Thymus (tissue), 11 donors: Measurements from ENCODE around the gene MTRF1. TPM values are rescaled to one million over a fixed set of nuclear protein-coding genes. Genes with fewer than 3 reads are reported as not detected.

Experiments
- DNase-seq, 9 donors: peaks; one replicate each; pipeline ENCODE4 v3.0.0-alpha.2; 2013; ENCODE audit warnings: low spot score in 9 of 9, low read depth in 6 of 9, missing footprints in 1 of 9
- H3K27ac ChIP-seq, 2 donors: one replicate each; pipeline ENCODE4 v1.5.1; 2013; ENCODE audit warnings: control low read depth in 1 of 2, low read depth in 1 of 2, low read length in 1 of 2, mild to moderate bottlenecking in 1 of 2, moderate library complexity in 1 of 2
- H3K27me3 ChIP-seq, 2 donors: one replicate each; pipeline ENCODE4 v1.5.1; 2013; ENCODE audit warnings: low read length in 1 of 2; ENCODE audit not compliant: control insufficient read depth in 2 of 2, insufficient read depth in 1 of 2
- H3K36me3 ChIP-seq, 2 donors: one replicate each; pipeline ENCODE4 v1.5.1; 2013; ENCODE audit warnings: low read length in 1 of 2, mild to moderate bottlenecking in 1 of 2, moderate library complexity in 1 of 2; ENCODE audit not compliant: control insufficient read depth in 2 of 2, insufficient read depth in 2 of 2
- H3K4me1 ChIP-seq, 2 donors: one replicate each; pipeline ENCODE4 v1.5.1; 2013; ENCODE audit warnings: low read length in 2 of 2; ENCODE audit not compliant: control insufficient read depth in 2 of 2, insufficient read depth in 2 of 2
- H3K4me3 ChIP-seq, 2 donors: one replicate each; pipeline ENCODE4 v1.5.1; 2013; ENCODE audit warnings: low read length in 2 of 2, control low read depth in 1 of 2, mild to moderate bottlenecking in 1 of 2
- H3K9me3 ChIP-seq, 2 donors: one replicate each; pipeline ENCODE4 v1.5.1; 2013; ENCODE audit warnings: low read length in 1 of 2, mild to moderate bottlenecking in 1 of 2; ENCODE audit not compliant: control insufficient read depth in 2 of 2, insufficient read depth in 1 of 2
- WGBS: extraction: QIAGEN DNeasy Blood & Tissue Kit; methylation state at CpG from one replicate; pipeline ENCODE4 v1.1.7; 2013; 5-methylcytosine and 5-hydroxymethylcytosine counted together
- polyA plus RNA-seq: library from polyadenylated mRNA; stranded (reverse); fragments of 200-250 nt; gene quantifications from one replicate; pipeline ENCODE4 v1.2.3, GENCODE V29; 2013
- total RNA-seq: library from RNA; stranded (reverse); fragments of 120-200 nt; gene quantifications from one replicate; pipeline ENCODE4 v1.2.4, GENCODE V29; 2013
- donor health status: healthy.

MTRF1 gene
- total and polyA plus RNA-seq, 2 donors, result 16.3 to 24.5 TPM

GRCh38 chr13:41267106-41267505 lies 3.7 kb upstream of the MTRF1 start:
- H3K27me3 ChIP-seq, result no peaks in the 10 kb centered on the region
- peaks cover 0 to 9% of the 10 kb centered on the region in 2 donors for H3K4me1 ChIP-seq
- H3K4me3 ChIP-seq, result no peak overlapping the region
- H3K36me3 ChIP-seq, result no peaks in the 10 kb centered on the region
- DNase-seq, result no peak
- H3K9me3 ChIP-seq, result peaks cover 2 to 19% of the 10 kb centered on the region in 2 donors
- H3K27ac ChIP-seq, result no peak overlapping the region

- DNase-seq, result no peak
- H3K36me3 ChIP-seq, result peaks cover 11 to 26% of the 10 kb centered on the region in 2 donors
- peaks cover 0 to 3% of the 10 kb centered on the region in 2 donors for H3K4me1 ChIP-seq
- H3K27me3 ChIP-seq, result no peaks in the 10 kb centered on the region
- no peaks in the 10 kb centered on the region for H3K9me3 ChIP-seq
- no peak overlapping the region for H3K4me3 ChIP-seq
- WGBS, result 98% methylated on average over 6 of the region's 6 CpGs
- no peak overlapping the region for H3K27ac ChIP-seq
These were observed 3.4 kb downstream of the MTRF1 start for GRCh38 chr13:41259875-41260501.

GRCh38 chr13:41257535-41257934 lies 5.8 kb downstream of the MTRF1 start:
- Histone ChIP-seq H3K27me3 (no peaks in the 10 kb centered on the region), H3K36me3 (peaks cover 11 to 42% of the 10 kb centered on the region in 2 donors), H3K27ac (no peak overlapping the region), H3K4me1 (peaks cover 0 to 1% of the 10 kb centered on the region in 2 donors), H3K4me3 (no peak overlapping the region), H3K9me3 (no peaks in the 10 kb centered on the region)
- no peak for DNase-seq

- WGBS, result 99% methylated on average over 1 of the region's 1 CpG
- Histone ChIP-seq H3K27me3 (no peaks in the 10 kb centered on the region), H3K4me3 (no peak overlapping the region), H3K36me3 (peaks cover 4 to 45% of the 10 kb centered on the region in 2 donors), H3K27ac (no peak overlapping the region), H3K9me3 (no peaks in the 10 kb centered on the region), H3K4me1 (no peaks in the 10 kb centered on the region)
- DNase-seq, result no peak
These were observed 8.5 kb downstream of the MTRF1 start for GRCh38 chr13:41254902-41255301.

- Histone ChIP-seq H3K36me3 (peaks cover 0 to 40% of the 10 kb centered on the region in 2 donors), H3K4me1 (no peaks in the 10 kb centered on the region), H3K27ac (no peak overlapping the region), H3K4me3 (no peak overlapping the region), H3K9me3 (no peaks in the 10 kb centered on the region), H3K27me3 (no peaks in the 10 kb centered on the region)
- DNase-seq, result no peak
These were observed 12.4 kb downstream of the MTRF1 start for GRCh38 chr13:41250993-41251392.

- H3K27ac ChIP-seq, result no peak overlapping the region
- DNase-seq, result no peak
- peaks cover 0 to 18% of the 10 kb centered on the region in 2 donors for H3K36me3 ChIP-seq
- no peak overlapping the region for H3K4me3 ChIP-seq
- H3K4me1 ChIP-seq, result no peaks in the 10 kb centered on the region
- H3K9me3 ChIP-seq, result no peaks in the 10 kb centered on the region
- H3K27me3 ChIP-seq, result no peaks in the 10 kb centered on the region
- 95% methylated on average over 8 of the region's 8 CpGs for WGBS
These were observed 16.3 kb downstream of the MTRF1 start for GRCh38 chr13:41246969-41247680.

- no peak overlapping the region for H3K4me3 ChIP-seq
- peaks cover 7 to 11% of the 10 kb centered on the region in 2 donors for H3K36me3 ChIP-seq
- 92% methylated on average over 3 of the region's 3 CpGs for WGBS
- H3K9me3 ChIP-seq, result no peaks in the 10 kb centered on the region
- H3K4me1 ChIP-seq, result no peaks in the 10 kb centered on the region
- no peak for DNase-seq
- H3K27ac ChIP-seq, result peak overlapping the region; percentile 33 to 41
- H3K27me3 ChIP-seq, result no peaks in the 10 kb centered on the region
These were observed 18.8 kb downstream of the MTRF1 start for GRCh38 chr13:41244556-41244955.

GRCh38 chr13:41241626-41242025 lies 21.8 kb downstream of the MTRF1 start:
- no peak overlapping the region for H3K27ac ChIP-seq
- H3K9me3 ChIP-seq, result no peaks in the 10 kb centered on the region
- no peaks in the 10 kb centered on the region for H3K27me3 ChIP-seq
- H3K4me1 ChIP-seq, result no peaks in the 10 kb centered on the region
- 91% methylated on average over 4 of the region's 4 CpGs for WGBS
- H3K36me3 ChIP-seq, result peaks cover 7 to 13% of the 10 kb centered on the region in 2 donors
- H3K4me3 ChIP-seq, result no peak overlapping the region
- DNase-seq, result no peak

GRCh38 chr13:41236369-41236768 lies 27.0 kb downstream of the MTRF1 start:
- H3K36me3 ChIP-seq, result peaks cover 14 to 19% of the 10 kb centered on the region in 2 donors
- H3K9me3 ChIP-seq, result no peaks in the 10 kb centered on the region
- WGBS, result 100% methylated on average over 1 of the region's 1 CpG

More at GRCh38 chr13:41236369-41236768, 27.0 kb downstream of the MTRF1 start:
- no peaks in the 10 kb centered on the region for H3K27me3 ChIP-seq
- H3K4me1 ChIP-seq, result no peaks in the 10 kb centered on the region
- no peak overlapping the region for H3K27ac ChIP-seq
- no peak overlapping the region for H3K4me3 ChIP-seq
- DNase-seq, result no peak
